GM18519 (cell line): ENCODE data around the gene CDKN2AIP.

Experiments used
- ATAC-seq: cut with Tn5 transposase; IDR thresholded peaks from one replicate; pipeline ENCODE4 v1.9.1; 2021; ENCODE audit warnings: mild to moderate bottlenecking, moderate library complexity; ENCODE audit not compliant: unreplicated experiment, low FRiP score

The CDKN2AIP gene

DNA sequence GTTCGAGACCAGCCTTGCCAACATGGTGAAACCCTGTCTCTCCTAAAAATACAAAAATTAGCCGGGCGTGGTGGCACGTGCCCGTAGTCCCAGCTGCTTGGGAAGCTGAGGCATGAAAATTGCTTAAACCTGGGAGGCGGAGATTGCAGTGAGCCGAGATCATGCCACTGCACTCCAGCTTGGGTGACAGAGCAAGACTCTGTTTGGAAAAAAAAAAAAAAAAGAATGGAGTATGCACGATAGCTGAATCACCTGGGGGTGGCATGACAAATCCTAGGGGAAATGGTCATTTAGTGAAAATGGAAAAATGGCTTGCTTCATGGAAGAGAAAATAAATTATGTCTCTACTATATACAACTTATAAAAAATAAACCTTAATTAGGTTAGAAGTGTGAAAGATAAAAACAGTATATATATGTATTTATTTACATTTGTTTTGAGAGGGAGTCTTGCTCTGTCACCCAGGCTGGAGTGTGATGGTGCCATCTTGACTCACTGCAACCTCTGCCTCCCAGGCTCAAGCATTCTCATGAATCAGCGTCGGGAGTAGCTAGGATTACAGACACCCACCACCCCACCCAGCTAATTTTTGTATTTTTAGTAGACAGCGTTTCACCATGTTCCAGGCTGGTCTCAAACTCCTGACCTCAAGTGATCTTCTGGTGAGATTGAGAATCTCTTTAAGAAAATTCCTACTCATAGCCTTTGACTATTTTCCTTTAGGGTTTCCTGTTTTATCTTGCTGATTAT is 41.1 kb downstream of the CDKN2AIP start:
- ATAC-seq: no peak

DNA sequence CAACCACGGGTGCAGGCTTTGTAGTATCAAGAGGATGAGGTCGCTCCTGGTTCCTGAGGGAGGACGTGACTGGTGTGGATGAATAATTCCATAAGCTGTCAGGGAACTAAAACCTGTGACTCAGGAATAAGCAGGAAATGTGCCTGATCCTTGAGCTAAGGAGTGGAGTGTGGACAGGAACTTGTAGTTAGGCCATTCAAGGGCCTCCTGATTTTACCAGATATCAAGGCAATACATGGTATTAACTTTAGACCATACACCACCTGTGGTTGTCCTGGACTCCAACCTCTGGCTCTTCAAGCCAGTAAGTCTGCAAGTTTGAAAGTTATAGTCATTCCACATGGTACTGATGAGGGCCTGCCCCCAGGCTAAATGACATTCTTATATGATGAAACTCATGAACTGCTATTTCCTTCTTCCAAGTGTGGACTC is 48.4 kb downstream of the CDKN2AIP start:
- no peak for ATAC-seq

GRCh38 chr4:183493246-183493645 is 48.8 kb downstream of the CDKN2AIP start:
- ATAC-seq: no peak

- no peak for ATAC-seq
Observed at GRCh38 chr4:183495184-183495583, 50.7 kb downstream of the CDKN2AIP start.
